Type B pancreatic cell (in vitro differentiated cells): ENCODE data around the gene MEGF6. TPM values are rescaled to one million over a fixed set of nuclear protein-coding genes. Genes with fewer than 3 reads are reported as not detected.

Experiments used
- DNase-seq: peaks from one replicate; pipeline ENCODE4 v3.0.0; 2021; ENCODE audit warnings: mixed read lengths; ENCODE audit not compliant: unreplicated experiment; ENCODE audit errors: extremely low spot score
- H3K27ac Mint-ChIP-seq: 2 replicates; pipeline ENCODE4 v1.8.0; 2021; ENCODE audit warnings: mild to moderate bottlenecking, mixed read lengths
- H3K27me3 Mint-ChIP-seq: 2 replicates; pipeline ENCODE4 v1.8.0; 2021; ENCODE audit warnings: mixed read lengths
- H3K36me3 Mint-ChIP-seq: 2 replicates; pipeline ENCODE4 v1.8.0; 2021; ENCODE audit warnings: mixed read lengths
- H3K4me1 Mint-ChIP-seq: one replicate; pipeline ENCODE4 v1.8.0; 2021; ENCODE audit warnings: mixed read lengths; ENCODE audit not compliant: unreplicated experiment
- H3K4me3 Mint-ChIP-seq: 2 replicates; pipeline ENCODE4 v1.8.0; 2021; ENCODE audit warnings: mild to moderate bottlenecking, mixed read lengths
- H3K9me3 Mint-ChIP-seq: 2 replicates; pipeline ENCODE4 v1.8.0; 2021; ENCODE audit warnings: mixed read lengths
- CTCF ChIP-seq: fragments of 200-600 bp; sonication (generic); conservative IDR thresholded peaks from 2 replicates; pipeline ENCODE4 v1.5.0; 2021; ENCODE audit warnings: antibody characterized with exemption, mild to moderate bottlenecking
- total RNA-seq: library from RNA; stranded (reverse); gene quantifications from 2 replicates; pipeline ENCODE4 v1.2.1, GENCODE V29; 2021; ENCODE audit warnings: low replicate concordance

Gene MEGF6
- total RNA-seq, 1 donor from 2014 or later: 61.7 TPM

DNA sequence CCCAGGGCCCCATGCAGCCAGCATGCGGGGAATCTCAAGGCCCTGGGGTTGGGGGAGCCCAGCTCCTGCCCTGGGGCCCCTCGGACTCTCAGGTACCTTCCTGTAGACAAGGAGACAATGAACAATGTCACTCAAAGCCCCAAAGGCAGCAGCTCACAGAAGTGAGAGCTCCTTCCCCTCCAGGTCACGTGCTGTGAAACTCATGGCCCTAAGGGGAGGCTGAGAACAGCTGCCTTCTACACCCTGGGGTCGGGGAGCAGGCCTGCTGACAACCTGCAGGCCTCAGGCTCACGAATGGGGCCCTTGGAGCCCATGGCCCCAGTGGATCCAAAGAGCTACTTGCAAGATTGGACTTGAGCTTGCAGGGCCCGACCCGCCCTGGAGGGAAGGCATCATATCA lies 3.2 kb downstream of the MEGF6 start:
- peaks cover 11% of the 10 kb centered on the region for H3K4me1 Mint-ChIP-seq
- no peaks in the 10 kb centered on the region for H3K36me3 Mint-ChIP-seq
- H3K27me3 Mint-ChIP-seq: peaks cover 4% of the 10 kb centered on the region
- H3K4me3 Mint-ChIP-seq: no peak overlapping the region
- no peak for TF ChIP-seq CTCF
- no peaks in the 10 kb centered on the region for H3K9me3 Mint-ChIP-seq
- no peak for DNase-seq
- H3K27ac Mint-ChIP-seq: no peak overlapping the region

DNA sequence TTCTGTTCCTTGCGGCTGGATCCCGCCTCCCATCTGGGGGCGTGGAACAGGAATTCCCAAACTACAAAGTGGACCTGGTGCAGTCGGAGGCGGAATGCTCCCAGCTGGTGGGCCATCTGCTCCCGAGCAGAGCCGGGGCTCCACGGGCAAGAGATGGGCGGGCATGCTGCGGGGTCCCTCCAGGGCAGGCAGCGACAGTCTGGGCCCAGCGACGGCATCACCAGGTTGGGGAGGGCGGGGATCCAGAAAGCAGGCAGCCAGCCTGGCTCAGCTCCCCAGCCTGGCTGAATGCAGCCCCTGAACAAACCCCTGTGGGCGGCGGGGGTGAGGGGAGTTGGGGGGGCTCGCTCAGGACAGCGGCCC lies 3.6 kb downstream of the MEGF6 start:
- Mint-ChIP-seq H3K27ac (no peak overlapping the region), H3K36me3 (no peaks in the 10 kb centered on the region), H3K27me3 (peaks cover 4% of the 10 kb centered on the region), H3K4me1 (peaks cover 10% of the 10 kb centered on the region), H3K4me3 (no peak overlapping the region), H3K9me3 (no peaks in the 10 kb centered on the region)
- TF ChIP-seq CTCF: no peak
- no peak for DNase-seq

DNA sequence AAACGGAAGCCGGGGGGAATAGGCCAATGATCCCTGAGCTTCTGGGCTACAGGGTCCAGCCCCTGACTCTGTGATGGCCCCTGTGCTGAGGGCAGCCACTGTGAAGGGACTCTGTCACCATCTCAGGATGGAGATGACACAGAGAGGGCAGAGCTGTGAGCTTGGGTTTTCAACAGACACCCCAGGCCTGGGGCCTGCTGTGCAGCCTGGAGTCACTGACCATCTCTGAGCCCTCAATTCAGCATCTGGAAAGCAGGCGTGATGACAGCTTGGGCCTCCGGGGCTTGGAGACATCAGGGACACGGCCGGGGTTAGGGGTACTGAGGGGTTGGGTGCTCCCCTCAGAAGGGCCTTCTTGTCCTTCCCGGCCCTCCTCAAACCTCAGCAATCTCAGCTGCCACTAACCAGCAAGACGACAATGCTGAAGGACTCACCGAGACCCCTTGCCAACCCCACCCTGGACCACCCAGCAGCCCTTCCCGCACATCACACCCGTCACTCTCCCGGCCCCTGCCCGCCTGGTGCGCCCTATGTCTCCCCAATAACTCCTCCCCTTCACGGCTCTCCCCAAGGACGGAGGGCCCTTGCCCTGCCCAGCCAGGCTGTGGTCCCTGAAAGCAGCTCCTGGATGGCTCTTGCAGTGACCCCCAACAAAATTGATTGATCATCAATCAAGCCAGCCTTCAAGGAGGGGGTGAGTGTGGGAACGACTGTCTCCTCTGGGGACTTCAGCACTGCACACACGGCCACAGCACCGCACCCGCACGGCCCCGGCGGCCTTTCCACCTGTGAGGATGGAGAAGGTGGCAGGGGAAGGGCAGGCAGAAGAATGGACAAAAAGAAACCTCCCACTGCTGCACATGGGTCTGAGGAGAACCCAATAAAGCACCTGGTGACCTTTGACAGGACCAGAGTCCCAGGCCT lies 4.3 kb downstream of the MEGF6 start:
- H3K9me3 Mint-ChIP-seq: no peaks in the 10 kb centered on the region
- no peaks in the 10 kb centered on the region for H3K36me3 Mint-ChIP-seq
- TF ChIP-seq CTCF: no peak
- no peak overlapping the region for H3K4me3 Mint-ChIP-seq
- peaks cover 10% of the 10 kb centered on the region for H3K4me1 Mint-ChIP-seq
- peaks cover 4% of the 10 kb centered on the region for H3K27me3 Mint-ChIP-seq
- no peak for DNase-seq
- H3K27ac Mint-ChIP-seq: no peak overlapping the region

DNA sequence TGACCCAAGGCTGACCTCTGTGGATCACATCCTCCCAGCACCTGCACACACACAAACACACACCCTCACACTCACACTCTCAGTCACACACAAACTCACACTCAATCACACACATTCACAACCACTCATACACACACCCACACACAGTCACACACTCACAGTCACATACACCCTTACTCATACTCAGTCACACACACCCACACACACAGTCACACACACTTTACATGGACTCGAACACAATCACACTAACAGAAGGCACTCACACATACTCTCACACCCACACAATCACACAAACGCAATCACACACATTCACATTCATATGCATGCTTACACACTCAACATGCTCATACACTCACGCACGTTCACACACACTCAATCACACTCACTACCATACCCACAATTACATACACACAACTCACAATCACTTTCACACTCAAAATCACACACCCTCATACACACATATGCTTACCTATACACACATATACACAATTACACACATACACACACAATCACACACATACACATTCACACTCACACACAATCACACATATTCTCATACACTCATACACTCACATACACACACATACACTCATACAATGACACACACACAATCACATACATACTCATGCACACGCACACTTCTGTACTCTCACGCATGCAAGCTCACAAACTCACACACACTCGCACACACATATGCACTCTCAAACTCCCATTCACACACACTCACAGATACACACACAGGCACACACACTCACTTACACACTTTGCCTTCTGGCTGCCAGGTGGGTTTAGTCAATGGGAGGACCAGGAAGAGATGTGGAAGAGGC lies 6.1 kb downstream of the MEGF6 start:
- H3K9me3 Mint-ChIP-seq: no peaks in the 10 kb centered on the region
- TF ChIP-seq CTCF: no peak
- H3K27me3 Mint-ChIP-seq: no peaks in the 10 kb centered on the region
- H3K27ac Mint-ChIP-seq: no peak overlapping the region
- H3K36me3 Mint-ChIP-seq: no peaks in the 10 kb centered on the region
- H3K4me3 Mint-ChIP-seq: no peak overlapping the region
- peaks cover 5% of the 10 kb centered on the region for H3K4me1 Mint-ChIP-seq
- DNase-seq: no peak

- Mint-ChIP-seq H3K9me3 (no peaks in the 10 kb centered on the region), H3K4me1 (peaks cover 5% of the 10 kb centered on the region), H3K36me3 (no peaks in the 10 kb centered on the region), H3K27me3 (no peaks in the 10 kb centered on the region), H3K4me3 (no peak overlapping the region), H3K27ac (no peak overlapping the region)
- no peak for DNase-seq
- TF ChIP-seq CTCF: no peak
Observed at GRCh38 chr1:3604468-3604974, 6.8 kb downstream of the MEGF6 start.
